ENCODE data around the gene DTNA. TPM values are rescaled to one million over a fixed set of nuclear protein-coding genes. Genes with fewer than 3 reads are reported as not detected.

Gene DTNA
- total RNA-seq, 1 experiment from 2014 or later = 10.4 TPM

DNA sequence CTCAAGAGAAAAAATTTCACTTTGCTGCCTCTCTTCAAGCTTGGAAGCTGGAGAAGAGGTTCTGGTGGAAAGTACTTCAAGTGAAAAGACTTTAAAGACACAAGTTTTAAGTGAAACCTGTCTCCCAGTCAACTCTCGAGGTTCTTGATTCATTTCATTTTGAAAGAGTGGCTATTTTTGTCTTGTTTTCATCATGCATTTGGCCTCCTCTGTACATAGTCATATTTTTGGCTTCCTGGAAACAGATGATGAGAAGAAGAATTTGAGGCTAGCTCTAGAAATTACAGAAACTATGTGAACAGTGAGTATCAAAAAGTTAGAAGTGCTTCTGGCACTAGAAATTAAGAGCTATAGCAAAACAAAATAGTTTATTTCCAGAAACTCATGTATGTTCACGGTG, 124.8 kb downstream of the DTNA start:
- no peak overlapping the region for H3K4me3 Mint-ChIP-seq (ENCODE audit: unreplicated experiment)
- H3K4me1 ChIP-seq = no peaks in the 10 kb centered on the region
- no peaks in the 10 kb centered on the region for H3K9me3 Mint-ChIP-seq (ENCODE audit: unreplicated experiment)
- no peak overlapping the region for H3K4me3 ChIP-seq (ENCODE audit: low read depth, low read length)
- no peaks in the 10 kb centered on the region for H3K36me3 Mint-ChIP-seq (ENCODE audit: insufficient read depth, unreplicated experiment)
- ChIA-PET CTCF (no interaction called here), POLR2A (no interaction called here)
- no peaks in the 10 kb centered on the region for H3K27me3 ChIP-seq (replicated peaks; ENCODE audit: control insufficient read depth, insufficient read depth, low read length)
- H3K4me1 Mint-ChIP-seq (ENCODE audit: low read depth, unreplicated experiment) = no peaks in the 10 kb centered on the region
- intact Hi-C loops (cut with micrococcal nuclease; ENCODE audit: unreplicated experiment) = no loop called here
- DNase-seq = no peak
- TF ChIP-seq, protein P1, sequence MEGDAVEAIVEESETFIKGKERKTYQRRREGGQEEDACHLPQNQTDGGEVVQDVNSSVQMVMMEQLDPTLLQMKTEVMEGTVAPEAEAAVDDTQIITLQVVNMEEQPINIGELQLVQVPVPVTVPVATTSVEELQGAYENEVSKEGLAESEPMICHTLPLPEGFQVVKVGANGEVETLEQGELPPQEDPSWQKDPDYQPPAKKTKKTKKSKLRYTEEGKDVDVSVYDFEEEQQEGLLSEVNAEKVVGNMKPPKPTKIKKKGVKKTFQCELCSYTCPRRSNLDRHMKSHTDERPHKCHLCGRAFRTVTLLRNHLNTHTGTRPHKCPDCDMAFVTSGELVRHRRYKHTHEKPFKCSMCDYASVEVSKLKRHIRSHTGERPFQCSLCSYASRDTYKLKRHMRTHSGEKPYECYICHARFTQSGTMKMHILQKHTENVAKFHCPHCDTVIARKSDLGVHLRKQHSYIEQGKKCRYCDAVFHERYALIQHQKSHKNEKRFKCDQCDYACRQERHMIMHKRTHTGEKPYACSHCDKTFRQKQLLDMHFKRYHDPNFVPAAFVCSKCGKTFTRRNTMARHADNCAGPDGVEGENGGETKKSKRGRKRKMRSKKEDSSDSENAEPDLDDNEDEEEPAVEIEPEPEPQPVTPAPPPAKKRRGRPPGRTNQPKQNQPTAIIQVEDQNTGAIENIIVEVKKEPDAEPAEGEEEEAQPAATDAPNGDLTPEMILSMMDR (IDR thresholded peaks at IDR 0.05; ENCODE audit: insufficient read depth in 1 of 2, low read depth in 1 of 2, low read length in 1 of 2, severe bottlenecking in 1 of 2, unreplicated experiment in 1 of 2) = no peak
- no TSS peak for BruUV-seq (replicated peaks)
- no peak overlapping the region for H3K27ac Mint-ChIP-seq (ENCODE audit: unreplicated experiment)
- H3K27me3 Mint-ChIP-seq (ENCODE audit: insufficient read depth, unreplicated experiment) = no peaks in the 10 kb centered on the region
- H3K9me3 ChIP-seq = no peaks in the 10 kb centered on the region
- H3K36me3 ChIP-seq (ENCODE audit: control insufficient read depth, insufficient read depth, low read length) = no peaks in the 10 kb centered on the region

- H3K36me3 ChIP-seq (ENCODE audit: control insufficient read depth, insufficient read depth, low read length) = no peaks in the 10 kb centered on the region
- intact Hi-C loops (cut with micrococcal nuclease; ENCODE audit: unreplicated experiment) = no loop called here
- Mint-ChIP-seq H3K9me3 (ENCODE audit: unreplicated experiment) (no peaks in the 10 kb centered on the region), H3K27ac (ENCODE audit: unreplicated experiment) (no peak overlapping the region), H3K27me3 (ENCODE audit: insufficient read depth, unreplicated experiment) (no peaks in the 10 kb centered on the region), H3K36me3 (ENCODE audit: insufficient read depth, unreplicated experiment) (no peaks in the 10 kb centered on the region), H3K4me1 (ENCODE audit: low read depth, unreplicated experiment) (no peaks in the 10 kb centered on the region), H3K4me3 (ENCODE audit: unreplicated experiment) (no peak overlapping the region)
- no peak for DNase-seq
- POLR2A ChIA-PET = no interaction called here
- no peaks in the 10 kb centered on the region for H3K27me3 ChIP-seq (replicated peaks; ENCODE audit: control insufficient read depth, insufficient read depth, low read length)
- H3K4me1 ChIP-seq = no peaks in the 10 kb centered on the region
- no peaks in the 10 kb centered on the region for H3K9me3 ChIP-seq
- H3K4me3 ChIP-seq (ENCODE audit: low read depth, low read length) = no peak overlapping the region
- CTCF ChIA-PET = no interaction called here
- TF ChIP-seq, protein P1 (IDR thresholded peaks at IDR 0.05; ENCODE audit: insufficient read depth in 1 of 2, low read depth in 1 of 2, low read length in 1 of 2, severe bottlenecking in 1 of 2, unreplicated experiment in 1 of 2) = no peak
- BruUV-seq (replicated peaks) = no TSS peak
These were observed 125.4 kb downstream of the DTNA start for GRCh38 chr18:34835466-34835865.

GRCh38 chr18:34837769-34838272, 127.7 kb downstream of the DTNA start:
- ChIA-PET POLR2A (no interaction called here), CTCF (no interaction called here)
- Mint-ChIP-seq H3K4me3 (ENCODE audit: unreplicated experiment) (no peak overlapping the region), H3K27ac (ENCODE audit: unreplicated experiment) (no peak overlapping the region), H3K36me3 (ENCODE audit: insufficient read depth, unreplicated experiment) (no peaks in the 10 kb centered on the region), H3K9me3 (ENCODE audit: unreplicated experiment) (no peaks in the 10 kb centered on the region), H3K4me1 (ENCODE audit: low read depth, unreplicated experiment) (no peaks in the 10 kb centered on the region), H3K27me3 (ENCODE audit: insufficient read depth, unreplicated experiment) (no peaks in the 10 kb centered on the region)
- H3K4me3 ChIP-seq (ENCODE audit: low read depth, low read length) = no peak overlapping the region
- TF ChIP-seq, protein P1 (IDR thresholded peaks at IDR 0.05; ENCODE audit: insufficient read depth in 1 of 2, low read depth in 1 of 2, low read length in 1 of 2, severe bottlenecking in 1 of 2, unreplicated experiment in 1 of 2) = no peak
- no peaks in the 10 kb centered on the region for H3K4me1 ChIP-seq
- intact Hi-C loops (cut with micrococcal nuclease; ENCODE audit: unreplicated experiment) = no loop called here
- no peaks in the 10 kb centered on the region for H3K36me3 ChIP-seq (ENCODE audit: control insufficient read depth, insufficient read depth, low read length)
- no peaks in the 10 kb centered on the region for H3K27me3 ChIP-seq (replicated peaks; ENCODE audit: control insufficient read depth, insufficient read depth, low read length)
- DNase-seq = no peak
- no peaks in the 10 kb centered on the region for H3K9me3 ChIP-seq
- BruUV-seq (replicated peaks) = no TSS peak
